Endothelial cell of umbilical vein (primary cell): ENCODE data around the gene B3GAT1. TPM values are rescaled to one million over a fixed set of nuclear protein-coding genes. Genes with fewer than 3 reads are reported as not detected.

ENCODE experiments used
- BruUV-seq: library from RNA; stranded (reverse); fragments of 400-500 nt; replicated peaks from 2 replicates; lab custom pipeline; 2021; lab: Mats Ljungman, UMichigan
- CTCF ChIA-PET: fragments of 300-600, 350-600 bp; sonication (Branson Sonifier 250); formaldehyde crosslinking; loops from one replicate; lab custom pipeline; 2021; ENCODE audit warnings: antibody characterized with exemption, inconsistent platforms; lab: Charles Lee
- POLR2A ChIA-PET: fragments of 300-600, 350-600 bp; sonication (Branson Sonifier 250); formaldehyde crosslinking; loops from one replicate; lab custom pipeline; 2021; ENCODE audit warnings: antibody characterized with exemption, inconsistent platforms; lab: Charles Lee
- DNase-seq: peaks from one replicate; pipeline ENCODE4 v3.0.0-alpha.2; 2011; ENCODE audit warnings: low read depth, low spot score
- FAIRE-seq: peaks from 2 replicates; lab custom pipeline; 2011; peaks lifted over from hg19 to GRCh38; lab: Jason Lieb, UNC
- H2AFZ ChIP-seq: 2 replicates; pipeline ENCODE4 v1.6.0; 2012; ENCODE audit warnings: low read depth, low read length, control low read depth, inconsistent platforms
- H3K27ac ChIP-seq: 2 replicates; pipeline ENCODE4 v1.5.1; 2011; ENCODE audit warnings: low read depth, mild to moderate bottlenecking, control low read depth, low read length, moderate library complexity; ENCODE audit not compliant: insufficient read depth
- H3K27me3 ChIP-seq, 2 experiments: 2 replicates each; pipeline versions ENCODE4 v1.6.0 to v1.6.1; 2011; ENCODE audit warnings: low read length in 2 of 2, mixed read lengths in 1 of 2; ENCODE audit not compliant: control insufficient read depth in 2 of 2, insufficient read depth in 2 of 2
- H3K36me3 ChIP-seq, 2 experiments: 2 replicates in 1 of 2; 3 replicates in 1 of 2; pipeline ENCODE4 v1.5.1; 2011; ENCODE audit warnings: low read length in 2 of 2, mild to moderate bottlenecking in 1 of 2, moderate library complexity in 1 of 2; ENCODE audit not compliant: control insufficient read depth in 2 of 2, insufficient read depth in 2 of 2; ENCODE audit errors: extremely low read depth in 1 of 2
- H3K4me1 ChIP-seq: 3 replicates; pipeline ENCODE4 v1.5.1; 2011; ENCODE audit warnings: mild to moderate bottlenecking, low read length; ENCODE audit not compliant: control insufficient read depth, insufficient read depth; ENCODE audit errors: extremely low read depth
- H3K4me2 ChIP-seq: 2 replicates; pipeline ENCODE4 v1.6.1; 2011; ENCODE audit warnings: low read length, control low read depth, mixed read lengths; ENCODE audit not compliant: insufficient read depth
- H3K4me3 ChIP-seq, 3 experiments: fragments of 200-600 bp in 1 of 3; sonication (generic), shearing (Covaris generic) in 1 of 3; replicated peaks in 1 of 3; 2 replicates each; pipeline ENCODE4 v1.5.1; 2011 to 2016; ENCODE audit warnings: control low read depth in 3 of 3, low read length in 3 of 3, mild to moderate bottlenecking in 2 of 3, inconsistent platforms in 1 of 3, low read depth in 1 of 3, moderate library complexity in 1 of 3; ENCODE audit not compliant: insufficient read depth in 1 of 3
- H3K79me2 ChIP-seq: 2 replicates; pipeline ENCODE4 v1.6.0; 2012; ENCODE audit warnings: low read length, inconsistent platforms; ENCODE audit not compliant: control insufficient read depth, insufficient read depth
- H3K9ac ChIP-seq: replicated peaks from 2 replicates; pipeline ENCODE3; 2011; ENCODE audit warnings: low read length, control low read depth; ENCODE audit not compliant: insufficient read depth; ENCODE audit errors: extremely low read depth
- H3K9me1 ChIP-seq: replicated peaks from 3 replicates; pipeline ENCODE4 v1.6.0; 2011; ENCODE audit warnings: mild to moderate bottlenecking, low read length; ENCODE audit not compliant: control insufficient read depth, insufficient read depth; ENCODE audit errors: extremely low read depth
- H3K9me3 ChIP-seq: replicated peaks from 2 replicates; pipeline ENCODE4 v1.5.1; 2012; ENCODE audit warnings: low read length, inconsistent platforms; ENCODE audit not compliant: control insufficient read depth, insufficient read depth
- H4K20me1 ChIP-seq: replicated peaks from 2 replicates; pipeline ENCODE3; 2011; ENCODE audit warnings: mild to moderate bottlenecking, low read length; ENCODE audit not compliant: control insufficient read depth, insufficient read depth; ENCODE audit errors: extremely low read depth
- CTCF ChIP-seq, 2 donors: IDR thresholded peaks; 1 replicate in 1 of 2; 2 replicates in 1 of 2; pipeline ENCODE4 v1.5.1; 2011; ENCODE audit warnings: low read length in 2 of 2, mild to moderate bottlenecking in 2 of 2, moderate library complexity in 2 of 2, control low read depth in 1 of 2, inconsistent platforms in 1 of 2, low read depth in 1 of 2; ENCODE audit not compliant: insufficient read depth in 1 of 2; ENCODE audit errors: extremely low read depth in 1 of 2
- FOS ChIP-seq: IDR thresholded peaks from 2 replicates; pipeline ENCODE4 v1.6.1; 2011; ENCODE audit warnings: mild to moderate bottlenecking, low read length, moderate library complexity, borderline replicate concordance; ENCODE audit not compliant: insufficient read depth
- JUN ChIP-seq: IDR thresholded peaks from 2 replicates; pipeline ENCODE4 v1.6.1; 2011; ENCODE audit warnings: borderline replicate concordance, low read depth; ENCODE audit not compliant: insufficient read length, insufficient read depth
- MYC ChIP-seq: IDR thresholded peaks from one replicate; pipeline ENCODE4 v1.6.1; 2011; ENCODE audit warnings: mild to moderate bottlenecking, low read depth, low read length
- POLR2AphosphoS5 ChIP-seq: IDR thresholded peaks from 2 replicates; pipeline ENCODE4 v1.6.1; 2012; ENCODE audit warnings: low read depth, mild to moderate bottlenecking, control low read depth, low read length, moderate library complexity; ENCODE audit not compliant: insufficient read depth
- dilution Hi-C: fragments of 300-500 bp; cut with MboI; formaldehyde crosslinking; loops from one replicate; pipeline ENCODE4 v1.15.0; 2019; ENCODE audit warnings: low sequenced_read_pairs; ENCODE audit not compliant: extremely low pct_ligation_motif_present
- intact Hi-C: fragments of 100-400 bp; cut with micrococcal nuclease; formaldehyde crosslinking; loops from one replicate; pipeline ENCODE4 v1.10.0; 2022
- polyA plus RNA-seq, 4 experiments: library from polyadenylated mRNA; depleted of rRNA in 3 of 4; stranded (reverse) in 3 of 4; unstranded in 1 of 4; fragments of >200 nt; gene quantifications; 2 replicates each; pipeline versions ENCODE4 v1.2.1 to v1.2.3, GENCODE V29; 2011 to 2012; ENCODE audit warnings: missing spikeins in 1 of 4
- total RNA-seq: library from RNA; stranded (reverse); gene quantifications from 2 replicates; pipeline ENCODE4 v1.2.3, GENCODE V29; 2021
- TF ChIP-seq, protein P1 (sequence below): IDR thresholded peaks from 2 replicates; pipeline ENCODE4 v1.6.1; 2011; ENCODE audit not compliant: insufficient read depth, insufficient read length

The B3GAT1 gene
- total and polyA plus RNA-seq, 2 donors (not counting 3 experiments of a cell fraction or from before 2014, with no cell fraction given), result 0.01 TPM; not detected in 1

DNA sequence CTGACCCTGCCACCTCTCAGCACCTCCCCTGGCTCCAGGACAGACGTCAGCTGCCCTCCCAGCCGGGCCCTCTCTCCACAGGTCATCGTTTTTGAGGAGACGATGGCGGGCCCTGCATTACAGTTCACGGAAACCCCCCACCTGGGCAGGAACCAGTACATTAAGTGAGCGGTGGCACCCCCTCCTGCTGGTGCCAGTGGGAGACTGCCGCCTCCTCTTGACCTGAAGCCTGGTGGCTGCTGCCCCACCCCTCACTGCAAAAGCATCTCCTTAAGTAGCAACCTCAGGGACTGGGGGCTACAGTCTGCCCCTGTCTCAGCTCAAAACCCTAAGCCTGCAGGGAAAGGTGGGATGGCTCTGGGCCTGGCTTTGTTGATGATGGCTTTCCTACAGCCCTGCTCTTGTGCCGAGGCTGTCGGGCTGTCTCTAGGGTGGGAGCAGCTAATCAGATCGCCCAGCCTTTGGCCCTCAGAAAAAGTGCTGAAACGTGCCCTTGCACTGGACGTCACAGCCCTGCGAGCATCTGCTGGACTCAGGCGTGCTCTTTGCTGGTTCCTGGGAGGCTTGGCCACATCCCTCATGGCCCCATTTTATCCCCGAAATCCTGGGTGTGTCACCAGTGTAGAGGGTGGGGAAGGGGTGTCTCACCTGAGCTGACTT lies 37.0 kb downstream of the B3GAT1 start:
- Histone ChIP-seq H3K9me1 (no peaks in the 10 kb centered on the region), H3K27ac (no peak overlapping the region), H3K79me2 (no peaks in the 10 kb centered on the region), H4K20me1 (no peaks in the 10 kb centered on the region), H3K4me3 (no peak overlapping the region), H3K4me1 (no peaks in the 10 kb centered on the region), H3K9me3 (no peaks in the 10 kb centered on the region), H3K9ac (no peak overlapping the region), H2AFZ (no peak overlapping the region), H3K27me3 (no peaks in the 10 kb centered on the region), H3K4me2 (no peak overlapping the region), H3K36me3 (no peaks in the 10 kb centered on the region)
- ChIA-PET CTCF (no interaction called here), POLR2A (no interaction called here)
- no TSS peak for BruUV-seq
- intact Hi-C loops, result no loop called here
- no peak for FAIRE-seq
- no peak for DNase-seq
- TF ChIP-seq JUN (no peak), MYC (no peak), POLR2AphosphoS5 (no peak), CTCF (IDR thresholded peaks at IDR 0.05; ENCODE audit: extremely low read depth in 1 of 2, insufficient read depth in 1 of 2, low read depth in 1 of 2, low read length in 2 of 2) (no peak), FOS (no peak)
- TF ChIP-seq, protein P1, sequence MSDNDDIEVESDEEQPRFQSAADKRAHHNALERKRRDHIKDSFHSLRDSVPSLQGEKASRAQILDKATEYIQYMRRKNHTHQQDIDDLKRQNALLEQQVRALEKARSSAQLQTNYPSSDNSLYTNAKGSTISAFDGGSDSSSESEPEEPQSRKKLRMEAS, result no peak
- dilution Hi-C loops, result no loop called here
